IMR-90 (cell line): ENCODE results near the gene SLC38A9. TPM values are rescaled to one million over a fixed set of nuclear protein-coding genes. Genes with fewer than 3 reads are reported as not detected.

ENCODE experiments used
- ATAC-seq: fragments of 200-7000 bp; cut with Tn5 transposase; 2 replicates; pipeline ENCODE4 v1.9.1; 2020; ENCODE audit warnings: low read depth, mild to moderate bottlenecking, moderate library complexity
- BruUV-seq: library from RNA; stranded (reverse); fragments of 400-500 nt; replicated peaks from 2 replicates; lab custom pipeline; 2021; lab: Mats Ljungman, UMichigan
- CTCF ChIA-PET: fragments of 300-600 bp; formaldehyde crosslinking; extraction: SDS; loops from one replicate; lab custom pipeline; 2021; ENCODE audit warnings: antibody characterized with exemption; lab: Yijun Ruan, JAX
- POLR2A ChIA-PET: fragments of 300-600 bp; sonication (Branson Sonifier 250); formaldehyde crosslinking; loops from one replicate; lab custom pipeline; 2022; ENCODE audit warnings: antibody characterized with exemption; ENCODE audit not compliant: unreplicated experiment; lab: Charles Lee
- DNase-seq: peaks from one replicate; pipeline ENCODE4 v3.0.0; 2013
- H2AFZ ChIP-seq: replicated peaks from 2 replicates; pipeline ENCODE3; 2013; ENCODE audit warnings: low read length, mild to moderate bottlenecking; ENCODE audit not compliant: poor library complexity
- H2AK5ac ChIP-seq: 2 replicates; pipeline ENCODE4 v1.6.1; 2013; ENCODE audit warnings: low read depth, low read length, inconsistent platforms
- H2AK9ac ChIP-seq: replicated peaks from 2 replicates; pipeline ENCODE3; 2013; ENCODE audit warnings: mild to moderate bottlenecking, low read depth, low read length, moderate library complexity; ENCODE audit not compliant: poor library complexity
- H2BK120ac ChIP-seq: 2 replicates; pipeline ENCODE4 v1.6.1; 2013; ENCODE audit warnings: low read depth, low read length, inconsistent platforms
- H2BK15ac ChIP-seq: 3 replicates; pipeline ENCODE4 v1.6.1; 2013; ENCODE audit warnings: low read depth, low read length, inconsistent platforms
- H2BK20ac ChIP-seq: 2 replicates; pipeline ENCODE4 v1.6.1; 2013; ENCODE audit warnings: low read depth, mild to moderate bottlenecking, inconsistent platforms, low read length, moderate library complexity
- H2BK5ac ChIP-seq: 2 replicates; pipeline ENCODE4 v1.6.1; 2013; ENCODE audit warnings: mild to moderate bottlenecking, low read depth, low read length, inconsistent platforms; ENCODE audit not compliant: poor library complexity, severe bottlenecking
- H3K14ac ChIP-seq: replicated peaks from 2 replicates; pipeline ENCODE4 v1.6.1; 2013; ENCODE audit warnings: low read depth, low read length, inconsistent platforms
- H3K18ac ChIP-seq: 2 replicates; pipeline ENCODE4 v1.6.1; 2013; ENCODE audit warnings: low read depth, low read length, control low read depth
- H3K23ac ChIP-seq: 2 replicates; pipeline ENCODE4 v1.6.1; 2013; ENCODE audit warnings: low read depth, low read length, inconsistent platforms
- H3K27ac ChIP-seq: 2 replicates; pipeline ENCODE4 v1.5.1; 2013; ENCODE audit warnings: mild to moderate bottlenecking, control low read depth, low read length; ENCODE audit not compliant: insufficient read depth
- H3K27me3 ChIP-seq: 2 replicates; pipeline ENCODE4 v1.6.1; 2013; ENCODE audit warnings: low read length; ENCODE audit not compliant: control insufficient read depth, insufficient read depth
- H3K36me3 ChIP-seq: 2 replicates; pipeline ENCODE4 v1.6.1; 2013; ENCODE audit warnings: low read length, mixed read lengths; ENCODE audit not compliant: control insufficient read depth, insufficient read depth
- H3K4ac ChIP-seq: 2 replicates; pipeline ENCODE4 v1.6.1; 2013; ENCODE audit warnings: low read depth, low read length, inconsistent platforms
- H3K4me1 ChIP-seq: 2 replicates; pipeline ENCODE4 v1.6.1; 2013; ENCODE audit warnings: low read length, mixed read lengths; ENCODE audit not compliant: control insufficient read depth, insufficient read depth
- H3K4me2 ChIP-seq: 2 replicates; pipeline ENCODE4 v1.6.1; 2013; ENCODE audit warnings: low read depth, mild to moderate bottlenecking, control low read depth, low read length, moderate library complexity
- H3K4me3 ChIP-seq: 2 replicates; pipeline ENCODE4 v1.5.1; 2013; ENCODE audit warnings: low read depth, mild to moderate bottlenecking, control low read depth, low read length, moderate library complexity; ENCODE audit not compliant: insufficient read depth
- H3K56ac ChIP-seq: 2 replicates; pipeline ENCODE4 v1.6.1; 2013; ENCODE audit warnings: low read length, inconsistent platforms; ENCODE audit not compliant: insufficient read depth; ENCODE audit errors: extremely low read depth
- H3K79me1 ChIP-seq, 2 experiments: 2 replicates each; pipeline ENCODE4 v1.6.1; 2013; ENCODE audit warnings: low read length in 2 of 2, inconsistent platforms in 1 of 2, low read depth in 1 of 2
- H3K9ac ChIP-seq: 2 replicates; pipeline ENCODE4 v1.6.1; 2013; ENCODE audit warnings: low read depth, low read length, control low read depth
- H3K9me1 ChIP-seq: 2 replicates; pipeline ENCODE4 v1.6.1; 2013; ENCODE audit warnings: low read length, inconsistent platforms; ENCODE audit not compliant: insufficient read depth
- H3K9me3 ChIP-seq: 2 replicates; pipeline ENCODE4 v1.6.1; 2013; ENCODE audit warnings: low read length; ENCODE audit not compliant: control insufficient read depth, insufficient read depth
- H4K20me1 ChIP-seq: 2 replicates; pipeline ENCODE4 v1.6.1; 2013; ENCODE audit warnings: low read length, inconsistent platforms; ENCODE audit not compliant: insufficient read depth
- H4K5ac ChIP-seq: 2 replicates; pipeline ENCODE4 v1.6.1; 2013; ENCODE audit warnings: mild to moderate bottlenecking, low read depth, low read length, control low read depth
- H4K8ac ChIP-seq, 2 experiments: 2 replicates each; pipeline ENCODE4 v1.6.1; 2013; ENCODE audit warnings: low read depth in 2 of 2, low read length in 2 of 2, control low read depth in 1 of 2, inconsistent platforms in 1 of 2
- H4K91ac ChIP-seq: 2 replicates; pipeline ENCODE4 v1.6.1; 2013; ENCODE audit warnings: low read depth, low read length, inconsistent platforms; ENCODE audit not compliant: insufficient read depth
- CHD1 ChIP-seq: IDR thresholded peaks from 2 replicates; pipeline ENCODE4 v1.6.1; 2012; ENCODE audit warnings: low read depth, low read length, improper control_type of control experiment
- MAZ ChIP-seq: IDR thresholded peaks from 2 replicates; pipeline ENCODE4 v1.6.1; 2012; ENCODE audit warnings: low read depth, mild to moderate bottlenecking, low read length, improper control_type of control experiment, moderate library complexity, borderline replicate concordance
- MXI1 ChIP-seq: IDR thresholded peaks from 2 replicates; pipeline ENCODE4 v1.6.1; 2012; ENCODE audit warnings: low read depth, mild to moderate bottlenecking, low read length, moderate library complexity, borderline replicate concordance
- NFE2L2 ChIP-seq: fragments of 150-350 bp; IDR thresholded peaks from 2 replicates; pipeline ENCODE4 v1.6.1; 2016; ENCODE audit warnings: low read depth, mild to moderate bottlenecking, low read length
- RCOR1 ChIP-seq: IDR thresholded peaks from 2 replicates; pipeline ENCODE4 v1.6.1; 2012; ENCODE audit warnings: mild to moderate bottlenecking, low read length, improper control_type of control experiment; ENCODE audit not compliant: insufficient replicate concordance
- RFX5 ChIP-seq: IDR thresholded peaks from 2 replicates; pipeline ENCODE4 v1.8.0; 2012; ENCODE audit warnings: low read depth, mild to moderate bottlenecking, low read length, moderate library complexity
- SMC3 ChIP-seq: fragments of 150-350 bp; IDR thresholded peaks from 2 replicates; pipeline ENCODE4 v1.6.1; 2016; ENCODE audit warnings: low read depth, mild to moderate bottlenecking, antibody characterized with exemption, low read length, moderate library complexity
- WGBS, 2 experiments: methylation state at CpG; one replicate each; pipeline versions ENCODE4 v1.1.5 to v1.1.7; 2013; ENCODE audit warnings: missing lambda C conversion rate in 2 of 2; ENCODE audit not compliant: insufficient read length in 1 of 2; ENCODE audit errors: extremely low coverage in 2 of 2; 5-methylcytosine and 5-hydroxymethylcytosine counted together
- dilution Hi-C: fragments of 300-500 bp; cut with HindIII; formaldehyde crosslinking; loops from one replicate; pipeline ENCODE4 v1.14.3; 2018; ENCODE audit warnings: low sequenced_read_pairs; ENCODE audit not compliant: unreplicated experiment
- in situ Hi-C: fragments of 300-500 bp; cut with MboI; formaldehyde crosslinking; loops from 3 replicates; pipeline ENCODE4 v1.14.3; 2019; ENCODE audit warnings: low sequenced_read_pairs, inconsistent platforms, mixed read lengths
- intact Hi-C: fragments of 100-400 bp; cut with micrococcal nuclease; formaldehyde crosslinking; loops from 2 replicates; pipeline ENCODE4 v1.10.0; 2022
- polyA plus RNA-seq, 3 experiments: library from polyadenylated mRNA; depleted of rRNA; stranded (reverse); fragments of >200 nt; gene quantifications; 2 replicates each; pipeline ENCODE4 v1.2.3, GENCODE V29; 2012; ENCODE audit warnings: low replicate concordance in 1 of 3
- total RNA-seq: library from RNA; depleted of rRNA; stranded (reverse); fragments of >200 nt; gene quantifications from 2 replicates; pipeline ENCODE4 v1.2.3, GENCODE V29; 2012
- TF ChIP-seq, protein P1 (sequence below): fragments of 150-350 bp; IDR thresholded peaks from 2 replicates; pipeline ENCODE4 v1.6.1; 2016; ENCODE audit warnings: low read depth, mild to moderate bottlenecking, low read length, moderate library complexity, borderline replicate concordance
- TF ChIP-seq, protein P2 (sequence below): conservative IDR thresholded peaks from 2 replicates; pipeline ENCODE4 v1.5.1; 2012; ENCODE audit warnings: mild to moderate bottlenecking, low read depth, low read length, improper control_type of control experiment

Gene SLC38A9
- total and polyA plus RNA-seq, 2 of the 4 experiments (the other 2 are of a cell fraction), result 10.5 to 24.2 TPM

DNA sequence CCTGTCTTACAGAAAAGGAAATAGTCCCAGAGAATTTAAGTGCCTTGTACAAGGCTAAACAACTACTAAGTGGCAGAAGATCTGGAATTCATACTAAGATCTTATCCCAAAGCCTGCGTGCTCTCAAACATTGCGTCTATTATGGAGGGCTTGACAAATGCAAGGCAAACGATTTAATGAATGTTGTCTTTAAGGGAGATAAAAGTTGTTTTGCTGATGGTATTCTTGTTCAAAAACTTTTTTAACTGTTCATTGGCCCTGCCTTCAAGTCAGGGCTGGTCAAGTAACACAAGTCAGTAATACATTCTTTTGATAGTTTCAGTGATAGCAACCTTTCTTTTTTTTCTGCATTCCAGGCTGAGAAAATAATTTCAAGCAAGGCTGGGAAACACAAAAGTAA lies 1.7 kb upstream of the SLC38A9 start:
- no peak overlapping the region for H2BK15ac ChIP-seq
- no peak overlapping the region for H3K27ac ChIP-seq
- no peak overlapping the region for H3K56ac ChIP-seq
- H4K8ac ChIP-seq, result no peak overlapping the region
- in situ Hi-C loops, result no loop called here
- no peaks in the 10 kb centered on the region for H4K20me1 ChIP-seq
- peaks cover 8 to 20% of the 10 kb centered on the region in 2 experiments for H3K79me1 ChIP-seq
- H3K23ac ChIP-seq, result no peak overlapping the region
- no CpG with 5 or more reads among the region's 3 CpGs for WGBS, 2 experiments
- no peak overlapping the region for H3K4ac ChIP-seq
- no peak overlapping the region for H2BK20ac ChIP-seq
- H3K27me3 ChIP-seq, result no peaks in the 10 kb centered on the region
- BruUV-seq, result no TSS peak
- no peak overlapping the region for H3K4me3 ChIP-seq
- intact Hi-C loops, result loop anchor here (5.0 to 10.0 kb wide), 2 partner anchors 208 to 491 kb away; no protein-coding TSS in a partner anchor
- H2BK120ac ChIP-seq, result no peak overlapping the region
- H2AFZ ChIP-seq, result no peak overlapping the region
- no peak overlapping the region for H2AK9ac ChIP-seq
- dilution Hi-C loops, result no loop called here
- no peak overlapping the region for H2AK5ac ChIP-seq
- no peak overlapping the region for H3K9ac ChIP-seq
- H3K36me3 ChIP-seq, result no peaks in the 10 kb centered on the region
- ATAC-seq (no peak), DNase-seq (peak; percentile 18)
- H2BK5ac ChIP-seq, result no peak overlapping the region
- H3K4me1 ChIP-seq, result peaks cover 2% of the 10 kb centered on the region; the same call in 1 of the 2 replicates
- 0 out of 2 replicates have a peak, but pooled peaks cover 5% of the 10 kb centered on the region for H3K9me1 ChIP-seq
- no peaks in the 10 kb centered on the region for H3K9me3 ChIP-seq
- CTCF ChIA-PET, result no interaction called here
- POLR2A ChIA-PET, result no interaction called here
- H4K5ac ChIP-seq, result no peak overlapping the region
- no peak overlapping the region for H3K14ac ChIP-seq
- H3K4me2 ChIP-seq, result no peak overlapping the region
- no peak for TF ChIP-seq CHD1
- TF ChIP-seq, protein P1, sequence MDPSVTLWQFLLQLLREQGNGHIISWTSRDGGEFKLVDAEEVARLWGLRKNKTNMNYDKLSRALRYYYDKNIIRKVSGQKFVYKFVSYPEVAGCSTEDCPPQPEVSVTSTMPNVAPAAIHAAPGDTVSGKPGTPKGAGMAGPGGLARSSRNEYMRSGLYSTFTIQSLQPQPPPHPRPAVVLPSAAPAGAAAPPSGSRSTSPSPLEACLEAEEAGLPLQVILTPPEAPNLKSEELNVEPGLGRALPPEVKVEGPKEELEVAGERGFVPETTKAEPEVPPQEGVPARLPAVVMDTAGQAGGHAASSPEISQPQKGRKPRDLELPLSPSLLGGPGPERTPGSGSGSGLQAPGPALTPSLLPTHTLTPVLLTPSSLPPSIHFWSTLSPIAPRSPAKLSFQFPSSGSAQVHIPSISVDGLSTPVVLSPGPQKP, result no peak
- TF ChIP-seq SMC3, result no peak
- TF ChIP-seq RCOR1, result no peak
- TF ChIP-seq, protein P2, sequence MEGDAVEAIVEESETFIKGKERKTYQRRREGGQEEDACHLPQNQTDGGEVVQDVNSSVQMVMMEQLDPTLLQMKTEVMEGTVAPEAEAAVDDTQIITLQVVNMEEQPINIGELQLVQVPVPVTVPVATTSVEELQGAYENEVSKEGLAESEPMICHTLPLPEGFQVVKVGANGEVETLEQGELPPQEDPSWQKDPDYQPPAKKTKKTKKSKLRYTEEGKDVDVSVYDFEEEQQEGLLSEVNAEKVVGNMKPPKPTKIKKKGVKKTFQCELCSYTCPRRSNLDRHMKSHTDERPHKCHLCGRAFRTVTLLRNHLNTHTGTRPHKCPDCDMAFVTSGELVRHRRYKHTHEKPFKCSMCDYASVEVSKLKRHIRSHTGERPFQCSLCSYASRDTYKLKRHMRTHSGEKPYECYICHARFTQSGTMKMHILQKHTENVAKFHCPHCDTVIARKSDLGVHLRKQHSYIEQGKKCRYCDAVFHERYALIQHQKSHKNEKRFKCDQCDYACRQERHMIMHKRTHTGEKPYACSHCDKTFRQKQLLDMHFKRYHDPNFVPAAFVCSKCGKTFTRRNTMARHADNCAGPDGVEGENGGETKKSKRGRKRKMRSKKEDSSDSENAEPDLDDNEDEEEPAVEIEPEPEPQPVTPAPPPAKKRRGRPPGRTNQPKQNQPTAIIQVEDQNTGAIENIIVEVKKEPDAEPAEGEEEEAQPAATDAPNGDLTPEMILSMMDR, result no peak
- no peak for TF ChIP-seq NFE2L2
- no peak for TF ChIP-seq RFX5
- TF ChIP-seq MXI1, result no peak
- no peak for TF ChIP-seq MAZ
- no peak overlapping the region for H4K91ac ChIP-seq
- H3K18ac ChIP-seq, result no peak overlapping the region
